ENCODE measurements around the gene NT5C.

NT5C gene

GRCh38 chr17:75124041-75124818, 7.3 kb downstream of the NT5C start:
- TF ChIP-seq CTCF (conservative IDR thresholded peaks at IDR 0.05) = no peak
- no peak overlapping the region for H3K27ac ChIP-seq

GRCh38 chr17:75118307-75118706, 13.2 kb downstream of the NT5C start:
- no peak overlapping the region for H3K27ac ChIP-seq
- TF ChIP-seq CTCF (conservative IDR thresholded peaks at IDR 0.05) = no peak

- TF ChIP-seq CTCF (conservative IDR thresholded peaks at IDR 0.05) = no peak
- no peak overlapping the region for H3K27ac ChIP-seq
Observed at GRCh38 chr17:75116737-75117136, 14.8 kb downstream of the NT5C start.

GRCh38 chr17:75115555-75115954, 16.0 kb downstream of the NT5C start:
- TF ChIP-seq CTCF (conservative IDR thresholded peaks at IDR 0.05) = no peak
- no peak overlapping the region for H3K27ac ChIP-seq

DNA sequence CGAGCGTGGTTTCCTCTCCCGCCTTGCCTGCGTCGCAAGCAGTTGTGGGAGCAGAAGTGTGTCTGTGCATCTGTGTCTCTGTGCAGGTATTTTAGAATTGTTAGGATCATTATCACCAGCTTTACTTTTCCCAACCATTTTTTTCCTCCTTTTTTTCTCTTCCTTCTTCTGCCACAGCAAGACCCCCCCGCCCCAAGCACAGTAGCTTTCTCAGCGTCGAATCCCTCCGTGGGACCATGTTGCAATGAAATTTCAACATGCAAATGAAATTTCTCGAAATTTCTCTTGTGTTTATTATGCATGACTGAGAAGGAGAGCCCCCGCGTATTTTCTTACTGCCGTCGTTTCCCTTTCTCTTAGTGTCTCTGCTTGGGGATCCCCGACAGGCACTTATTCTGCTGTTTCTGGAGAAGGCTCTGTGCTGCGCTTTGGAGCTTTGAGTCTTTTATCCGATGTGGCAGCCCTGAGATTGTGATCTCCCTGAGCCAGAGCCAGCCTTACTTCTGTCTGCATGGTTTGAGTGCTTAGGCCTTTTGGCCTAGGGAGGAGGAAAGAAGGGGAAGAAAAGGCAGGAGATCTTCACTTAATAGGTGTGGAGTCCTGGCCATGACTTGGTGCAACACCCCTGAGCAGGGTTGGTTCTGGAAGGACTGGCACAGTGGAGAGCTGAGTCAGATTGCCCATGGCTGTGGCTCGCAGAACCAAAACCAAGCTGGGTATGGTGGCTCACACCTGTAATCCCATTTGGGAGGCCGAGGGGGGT, 16.8 kb downstream of the NT5C start:
- TF ChIP-seq CTCF (conservative IDR thresholded peaks at IDR 0.05) = no peak
- peak overlapping the region; percentile 71 for H3K27ac ChIP-seq

- H3K27ac ChIP-seq = peak overlapping the region; percentile 71
- peak; percentile 95 for TF ChIP-seq CTCF (conservative IDR thresholded peaks at IDR 0.05)
Observed at GRCh38 chr17:75113798-75114551, 17.6 kb downstream of the NT5C start.

DNA sequence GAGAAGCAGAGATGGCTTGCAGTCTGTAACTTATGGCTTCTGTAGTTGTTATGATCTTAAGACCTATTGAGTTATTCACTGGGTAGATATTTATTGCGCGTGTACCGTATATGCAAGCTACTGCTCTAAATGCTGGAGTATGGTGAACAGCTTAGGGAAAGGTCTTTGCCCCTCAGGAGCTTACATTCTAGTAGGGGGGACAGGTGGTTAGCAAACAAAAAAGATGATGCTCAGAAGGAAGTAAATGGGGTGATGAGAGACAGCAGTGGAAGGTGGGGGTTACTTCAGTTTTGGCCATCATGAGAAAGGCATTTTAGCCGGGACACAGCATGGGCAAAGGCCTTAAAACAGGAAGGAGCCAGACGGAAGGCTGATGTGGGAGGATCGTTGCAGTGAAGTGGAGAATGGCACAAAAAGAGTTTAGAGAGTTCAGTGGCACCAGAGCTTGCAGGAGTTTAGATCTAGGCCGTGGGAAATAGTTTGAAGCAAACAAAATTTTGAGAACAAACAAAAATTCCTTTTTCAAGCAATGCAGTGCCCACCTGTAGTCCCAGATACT, 19.7 kb downstream of the NT5C start:
- no peak overlapping the region for H3K27ac ChIP-seq

More for the DNA sequence above, 19.7 kb downstream of the NT5C start:
- no peak for TF ChIP-seq CTCF (conservative IDR thresholded peaks at IDR 0.05)
